ENCODE results near the gene CHMP5.

The CHMP5 gene

GRCh38 chr9:33264473-33265177, at the start of gene CHMP5, which contains the start of gene BAG1:
Gene CHMP5, plus strand, starts transcription at chr9:33265049. Its CDS starts 30 bp downstream, at chr9:33265079.
Gene BAG1, minus strand, starts transcription at chr9:33264708.
- peaks cover 60% of the 10 kb centered on the region for H3K36me3 ChIP-seq (ENCODE audit: control insufficient read depth, insufficient read depth, low read length)
- H3K9me3 ChIP-seq (ENCODE audit: control insufficient read depth, insufficient read depth, low read length) = no peaks in the 10 kb centered on the region

GRCh38 chr9:33220681-33221567, 43.9 kb upstream of the CHMP5 start:
- Histone ChIP-seq H3K9ac (ENCODE audit: low read depth, low read length) (no peak overlapping the region), H3K9me3 (ENCODE audit: control insufficient read depth, insufficient read depth, low read length) (no peaks in the 10 kb centered on the region), H3K27me3 (ENCODE audit: control insufficient read depth, insufficient read depth, low read length) (no peaks in the 10 kb centered on the region), H3K4me3 (ENCODE audit: low read depth, low read length) (no peak overlapping the region), H3K27ac (ENCODE audit: low read depth, low read length) (no peak overlapping the region), H3K4me1 (ENCODE audit: control insufficient read depth, insufficient read depth, low read length) (no peaks in the 10 kb centered on the region), H3K36me3 (ENCODE audit: control insufficient read depth, insufficient read depth, low read length) (no peaks in the 10 kb centered on the region)

More at GRCh38 chr9:33264473-33265177, at the start of gene CHMP5, which contains the start of gene BAG1:
- Histone ChIP-seq H3K9ac (ENCODE audit: low read depth, low read length) (peak within 1 kb of the TSS; percentile 74), H3K27ac (ENCODE audit: low read depth, low read length) (peak within 1 kb of the TSS; percentile 73), H3K27me3 (ENCODE audit: control insufficient read depth, insufficient read depth, low read length) (no peaks in the 10 kb centered on the region), H3K4me3 (ENCODE audit: low read depth, low read length) (peak within 1 kb of the TSS; percentile 88), H3K4me1 (ENCODE audit: control insufficient read depth, insufficient read depth, low read length) (peaks cover 6% of the 10 kb centered on the region; the same call in 1 of the 2 replicates)

GRCh38 chr9:33221568-33221884, 43.3 kb upstream of the CHMP5 start:
- H3K9ac ChIP-seq (ENCODE audit: low read depth, low read length) = no peak overlapping the region
- no peak overlapping the region for H3K27ac ChIP-seq (ENCODE audit: low read depth, low read length)
- no peaks in the 10 kb centered on the region for H3K27me3 ChIP-seq (ENCODE audit: control insufficient read depth, insufficient read depth, low read length)
- H3K9me3 ChIP-seq (ENCODE audit: control insufficient read depth, insufficient read depth, low read length) = no peaks in the 10 kb centered on the region
- no peaks in the 10 kb centered on the region for H3K36me3 ChIP-seq (ENCODE audit: control insufficient read depth, insufficient read depth, low read length)
- H3K4me1 ChIP-seq (ENCODE audit: control insufficient read depth, insufficient read depth, low read length) = no peaks in the 10 kb centered on the region
- no peak overlapping the region for H3K4me3 ChIP-seq (ENCODE audit: low read depth, low read length)

DNA sequence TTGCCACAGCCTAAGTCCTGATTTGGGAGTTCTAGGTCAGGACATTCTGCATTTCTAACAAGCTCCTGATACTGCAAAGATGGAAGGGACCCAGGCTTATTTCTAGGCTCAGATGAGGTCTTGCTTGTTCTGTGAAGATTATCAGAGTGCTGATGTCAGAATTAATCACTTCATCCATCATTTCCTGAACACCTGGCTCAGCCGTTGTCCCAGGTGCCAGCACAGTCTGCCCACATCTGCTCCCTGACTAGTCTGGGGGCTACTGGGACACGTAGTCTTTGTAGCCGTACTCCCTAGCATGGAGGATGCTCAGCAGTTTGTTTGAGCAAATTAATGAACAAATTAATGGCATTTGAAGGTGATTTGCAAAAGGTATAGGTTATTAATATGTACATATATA, 42.8 kb upstream of the CHMP5 start:
- H3K27me3 ChIP-seq (ENCODE audit: control insufficient read depth, insufficient read depth, low read length) = no peaks in the 10 kb centered on the region
- H3K9ac ChIP-seq (ENCODE audit: low read depth, low read length) = no peak overlapping the region
- H3K9me3 ChIP-seq (ENCODE audit: control insufficient read depth, insufficient read depth, low read length) = no peaks in the 10 kb centered on the region
- no peak overlapping the region for H3K4me3 ChIP-seq (ENCODE audit: low read depth, low read length)
- H3K4me1 ChIP-seq (ENCODE audit: control insufficient read depth, insufficient read depth, low read length) = no peaks in the 10 kb centered on the region
- no peaks in the 10 kb centered on the region for H3K36me3 ChIP-seq (ENCODE audit: control insufficient read depth, insufficient read depth, low read length)
- no peak overlapping the region for H3K27ac ChIP-seq (ENCODE audit: low read depth, low read length)

GRCh38 chr9:33223696-33224095, 41.2 kb upstream of the CHMP5 start:
- Histone ChIP-seq H3K9me3 (ENCODE audit: control insufficient read depth, insufficient read depth, low read length) (no peaks in the 10 kb centered on the region), H3K27ac (ENCODE audit: low read depth, low read length) (no peak overlapping the region), H3K9ac (ENCODE audit: low read depth, low read length) (no peak overlapping the region), H3K4me1 (ENCODE audit: control insufficient read depth, insufficient read depth, low read length) (0 out of 2 replicates have a peak, but pooled peaks cover 7% of the 10 kb centered on the region), H3K36me3 (ENCODE audit: control insufficient read depth, insufficient read depth, low read length) (no peaks in the 10 kb centered on the region), H3K4me3 (ENCODE audit: low read depth, low read length) (no peak overlapping the region), H3K27me3 (ENCODE audit: control insufficient read depth, insufficient read depth, low read length) (no peaks in the 10 kb centered on the region)

DNA sequence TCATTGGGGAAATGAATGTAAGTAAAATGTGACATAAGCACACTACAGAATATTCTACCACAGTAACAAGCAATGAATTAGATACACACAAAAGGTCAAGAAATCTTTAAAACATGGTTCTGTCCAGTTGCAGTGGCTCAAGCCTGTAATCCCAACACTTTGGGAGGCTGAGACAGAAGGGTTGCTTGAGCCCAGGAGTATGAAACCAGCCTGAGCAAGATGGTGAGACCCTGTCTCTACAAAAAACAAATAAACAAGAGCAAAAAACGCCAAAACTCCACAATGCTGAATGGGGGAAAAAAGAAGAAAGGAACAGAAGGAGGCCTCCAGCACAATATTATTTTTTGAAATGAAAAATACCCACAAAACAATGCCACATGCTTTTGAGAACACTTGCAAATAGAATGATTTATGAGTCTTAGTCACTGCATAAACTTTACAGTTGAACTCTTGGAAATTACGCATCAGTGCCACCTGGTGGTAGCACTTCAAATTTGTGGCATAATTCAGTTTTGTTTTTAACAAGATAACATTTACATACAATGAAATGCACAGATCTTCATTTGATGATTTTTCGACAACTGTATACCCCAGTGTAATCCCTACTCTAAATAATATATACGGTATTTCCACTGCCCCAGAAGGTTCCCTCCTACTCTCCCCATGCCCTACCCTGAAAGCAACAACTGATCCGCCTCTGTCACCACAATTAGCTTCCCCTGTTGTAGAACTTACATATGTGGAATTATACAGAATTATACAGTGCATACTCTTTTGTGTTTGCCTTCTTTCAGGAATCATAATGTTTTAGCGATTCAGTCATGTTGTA, 39.3 kb upstream of the CHMP5 start:
- H3K27ac ChIP-seq (ENCODE audit: low read depth, low read length) = no peak overlapping the region

GRCh38 chr9:33227008-33227398, 37.8 kb upstream of the CHMP5 start:
- Histone ChIP-seq H3K4me3 (ENCODE audit: low read depth, low read length) (no peak overlapping the region), H3K27me3 (ENCODE audit: control insufficient read depth, insufficient read depth, low read length) (no peaks in the 10 kb centered on the region), H3K27ac (ENCODE audit: low read depth, low read length) (no peak overlapping the region), H3K9me3 (ENCODE audit: control insufficient read depth, insufficient read depth, low read length) (no peaks in the 10 kb centered on the region), H3K9ac (ENCODE audit: low read depth, low read length) (no peak overlapping the region), H3K36me3 (ENCODE audit: control insufficient read depth, insufficient read depth, low read length) (no peaks in the 10 kb centered on the region), H3K4me1 (ENCODE audit: control insufficient read depth, insufficient read depth, low read length) (0 out of 2 replicates have a peak, but pooled peaks cover 7% of the 10 kb centered on the region)

More for the DNA sequence above, 39.3 kb upstream of the CHMP5 start:
- Histone ChIP-seq H3K9me3 (ENCODE audit: control insufficient read depth, insufficient read depth, low read length) (no peaks in the 10 kb centered on the region), H3K36me3 (ENCODE audit: control insufficient read depth, insufficient read depth, low read length) (no peaks in the 10 kb centered on the region), H3K27me3 (ENCODE audit: control insufficient read depth, insufficient read depth, low read length) (no peaks in the 10 kb centered on the region), H3K9ac (ENCODE audit: low read depth, low read length) (no peak overlapping the region), H3K4me1 (ENCODE audit: control insufficient read depth, insufficient read depth, low read length) (0 out of 2 replicates have a peak, but pooled peaks cover 7% of the 10 kb centered on the region), H3K4me3 (ENCODE audit: low read depth, low read length) (no peak overlapping the region)

DNA sequence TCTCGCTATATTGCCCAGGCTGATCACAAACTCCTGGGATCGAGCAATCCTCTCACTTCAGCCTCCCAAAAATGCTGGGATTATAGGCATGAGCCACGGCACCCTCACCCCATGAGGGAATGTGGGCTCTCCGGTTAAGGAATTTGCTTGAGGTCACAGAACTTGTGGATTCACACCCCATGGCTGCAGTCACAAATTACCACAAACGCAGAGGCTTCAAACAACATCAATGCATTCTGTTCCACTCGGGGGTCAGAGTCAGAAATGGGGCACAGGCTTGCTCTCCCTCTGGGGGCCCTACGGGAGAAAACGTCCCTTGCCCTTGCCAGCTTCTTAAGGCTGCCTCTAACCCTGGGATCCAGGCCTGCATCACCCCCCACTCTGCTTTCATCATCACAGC, 37.1 kb upstream of the CHMP5 start:
- Histone ChIP-seq H3K36me3 (ENCODE audit: control insufficient read depth, insufficient read depth, low read length) (no peaks in the 10 kb centered on the region), H3K27me3 (ENCODE audit: control insufficient read depth, insufficient read depth, low read length) (no peaks in the 10 kb centered on the region), H3K4me3 (ENCODE audit: low read depth, low read length) (no peak overlapping the region), H3K9ac (ENCODE audit: low read depth, low read length) (no peak overlapping the region), H3K27ac (ENCODE audit: low read depth, low read length) (no peak overlapping the region), H3K9me3 (ENCODE audit: control insufficient read depth, insufficient read depth, low read length) (no peaks in the 10 kb centered on the region), H3K4me1 (ENCODE audit: control insufficient read depth, insufficient read depth, low read length) (0 out of 2 replicates have a peak, but pooled peaks cover 7% of the 10 kb centered on the region)

- no peaks in the 10 kb centered on the region for H3K27me3 ChIP-seq (ENCODE audit: control insufficient read depth, insufficient read depth, low read length)
- H3K9me3 ChIP-seq (ENCODE audit: control insufficient read depth, insufficient read depth, low read length) = no peaks in the 10 kb centered on the region
- no peak overlapping the region for H3K4me3 ChIP-seq (ENCODE audit: low read depth, low read length)
- no peaks in the 10 kb centered on the region for H3K36me3 ChIP-seq (ENCODE audit: control insufficient read depth, insufficient read depth, low read length)
- no peak overlapping the region for H3K9ac ChIP-seq (ENCODE audit: low read depth, low read length)
- H3K4me1 ChIP-seq (ENCODE audit: control insufficient read depth, insufficient read depth, low read length) = 0 out of 2 replicates have a peak, but pooled peaks cover 7% of the 10 kb centered on the region
- H3K27ac ChIP-seq (ENCODE audit: low read depth, low read length) = no peak overlapping the region
These were observed 36.2 kb upstream of the CHMP5 start for GRCh38 chr9:33228606-33229005.

DNA sequence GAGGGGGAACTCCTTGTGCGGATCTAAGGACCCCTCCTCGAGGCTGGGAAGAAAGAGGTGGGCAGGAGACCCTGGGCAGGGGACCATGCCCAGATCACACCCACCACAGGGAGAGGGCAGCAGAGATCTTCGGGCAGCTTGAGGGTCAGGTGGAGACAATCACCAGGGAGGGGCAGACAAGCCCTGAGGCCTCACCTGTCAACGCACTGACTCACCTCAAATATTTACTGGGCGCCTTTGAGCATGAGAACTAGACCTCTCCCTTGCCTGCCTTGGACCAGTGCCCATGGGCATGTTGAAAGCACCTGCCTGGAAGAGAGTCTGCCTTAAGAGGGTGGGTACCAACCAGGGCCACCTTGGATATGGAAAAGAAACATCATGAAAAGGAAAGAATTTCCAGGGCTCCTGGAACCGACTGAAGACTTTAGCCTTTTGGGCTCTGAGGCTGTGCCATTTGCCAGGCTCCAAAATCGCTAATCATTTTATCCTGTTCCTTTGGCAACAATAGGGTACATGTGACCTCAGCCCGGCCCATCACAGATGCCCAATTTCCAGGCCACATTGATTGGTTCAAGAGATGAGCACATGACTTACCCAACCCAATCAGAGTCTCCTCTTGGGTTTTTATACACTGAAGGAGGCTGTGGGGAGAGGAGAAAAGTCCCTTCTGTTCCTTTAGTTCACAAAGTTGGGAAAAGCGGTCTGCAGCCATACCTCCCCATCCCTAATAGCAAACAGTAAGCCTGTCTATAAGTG, 35.3 kb upstream of the CHMP5 start:
- Histone ChIP-seq H3K36me3 (ENCODE audit: control insufficient read depth, insufficient read depth, low read length) (no peaks in the 10 kb centered on the region), H3K4me1 (ENCODE audit: control insufficient read depth, insufficient read depth, low read length) (0 out of 2 replicates have a peak, but pooled peaks cover 7% of the 10 kb centered on the region), H3K27me3 (ENCODE audit: control insufficient read depth, insufficient read depth, low read length) (no peaks in the 10 kb centered on the region), H3K27ac (ENCODE audit: low read depth, low read length) (no peak overlapping the region), H3K9ac (ENCODE audit: low read depth, low read length) (no peak overlapping the region), H3K4me3 (ENCODE audit: low read depth, low read length) (no peak overlapping the region), H3K9me3 (ENCODE audit: control insufficient read depth, insufficient read depth, low read length) (no peaks in the 10 kb centered on the region)

Data from HUES48 (cell line).